Natural killer cell (primary cell): Measurements from ENCODE around the gene LINC01488. TPM values are rescaled to one million over a fixed set of nuclear protein-coding genes. Genes with fewer than 3 reads are reported as not detected.

Experiments
- ATAC-seq, 3 donors: fragments of 150-1000 bp in 2 of 3; fragments of 200-7000 bp in 1 of 3; cut with Tn5 transposase; 1 replicate in 1 of 3; 2 replicates in 2 of 3; pipeline ENCODE4 v1.10.0; 2021; ENCODE audit warnings: mild to moderate bottlenecking in 2 of 3, moderate library complexity in 2 of 3
- DNase-seq, 2 donors: peaks; one replicate each; pipeline versions ENCODE4 v3.0.0 to v3.0.0-alpha.2; 2013 to 2021; ENCODE audit warnings: mixed read lengths in 1 of 2
- H3K27ac ChIP-seq: one replicate; pipeline ENCODE4 v1.5.1; 2013; ENCODE audit warnings: mild to moderate bottlenecking, low read length
- H3K27me3 ChIP-seq: one replicate; pipeline ENCODE4 v1.6.1; 2013; ENCODE audit warnings: low read length; ENCODE audit not compliant: control insufficient read depth, insufficient read depth
- H3K36me3 ChIP-seq: one replicate; pipeline ENCODE4 v1.6.1; 2013; ENCODE audit warnings: low read length; ENCODE audit not compliant: control insufficient read depth, insufficient read depth
- H3K4me1 ChIP-seq: one replicate; pipeline ENCODE4 v1.6.1; 2013; ENCODE audit warnings: low read length; ENCODE audit not compliant: control insufficient read depth, insufficient read depth
- H3K4me3 ChIP-seq: one replicate; pipeline ENCODE4 v1.5.1; 2013; ENCODE audit warnings: low read length
- H3K9me3 ChIP-seq: one replicate; pipeline ENCODE4 v1.6.1; 2013; ENCODE audit warnings: low read length; ENCODE audit not compliant: control insufficient read depth, insufficient read depth
- H3K27ac Mint-ChIP-seq, 2 donors: one replicate each; pipeline ENCODE4 v1.8.0; 2022; ENCODE audit warnings: mild to moderate bottlenecking in 2 of 2, mixed read lengths in 2 of 2, moderate library complexity in 1 of 2
- H3K27me3 Mint-ChIP-seq, 2 donors: one replicate each; pipeline ENCODE4 v1.8.0; 2022; ENCODE audit warnings: low read depth in 2 of 2, mixed read lengths in 2 of 2
- H3K36me3 Mint-ChIP-seq: one replicate; pipeline ENCODE4 v1.8.0; 2022; ENCODE audit warnings: mixed read lengths
- H3K4me1 Mint-ChIP-seq, 2 donors: one replicate each; pipeline ENCODE4 v1.8.0; 2022; ENCODE audit warnings: mixed read lengths in 2 of 2
- H3K4me3 Mint-ChIP-seq: one replicate; pipeline ENCODE4 v1.8.0; 2022; ENCODE audit warnings: mild to moderate bottlenecking, moderate library complexity, mixed read lengths
- H3K9me3 Mint-ChIP-seq, 2 donors: one replicate each; pipeline ENCODE4 v1.8.0; 2022; ENCODE audit warnings: mixed read lengths in 2 of 2
- WGBS: methylation state at CpG from one replicate; pipeline ENCODE4 v1.1.7; 2013; ENCODE audit warnings: missing lambda C conversion rate; ENCODE audit not compliant: insufficient coverage; 5-methylcytosine and 5-hydroxymethylcytosine counted together
- intact Hi-C: fragments of 100-400 bp; cut with micrococcal nuclease; formaldehyde crosslinking; loops from one replicate; pipeline ENCODE4 v1.14.2; 2022
- total RNA-seq, 4 donors: library from RNA; stranded (reverse); fragments of 120-200 nt in 1 of 4; gene quantifications; one replicate each; pipeline versions ENCODE4 v1.2.3 to v1.2.4, GENCODE V29; 2013 to 2022
- TF ChIP-seq, protein P1 (sequence below): fragments of 200-600 bp; IDR thresholded peaks from one replicate; pipeline ENCODE4 v1.8.0; 2022; ENCODE audit warnings: antibody characterized with exemption

LINC01488 gene
- total RNA-seq, 3 donors from 2014 or later (not counting 1 experiment from before 2014, with no cell fraction given), result not detected

DNA sequence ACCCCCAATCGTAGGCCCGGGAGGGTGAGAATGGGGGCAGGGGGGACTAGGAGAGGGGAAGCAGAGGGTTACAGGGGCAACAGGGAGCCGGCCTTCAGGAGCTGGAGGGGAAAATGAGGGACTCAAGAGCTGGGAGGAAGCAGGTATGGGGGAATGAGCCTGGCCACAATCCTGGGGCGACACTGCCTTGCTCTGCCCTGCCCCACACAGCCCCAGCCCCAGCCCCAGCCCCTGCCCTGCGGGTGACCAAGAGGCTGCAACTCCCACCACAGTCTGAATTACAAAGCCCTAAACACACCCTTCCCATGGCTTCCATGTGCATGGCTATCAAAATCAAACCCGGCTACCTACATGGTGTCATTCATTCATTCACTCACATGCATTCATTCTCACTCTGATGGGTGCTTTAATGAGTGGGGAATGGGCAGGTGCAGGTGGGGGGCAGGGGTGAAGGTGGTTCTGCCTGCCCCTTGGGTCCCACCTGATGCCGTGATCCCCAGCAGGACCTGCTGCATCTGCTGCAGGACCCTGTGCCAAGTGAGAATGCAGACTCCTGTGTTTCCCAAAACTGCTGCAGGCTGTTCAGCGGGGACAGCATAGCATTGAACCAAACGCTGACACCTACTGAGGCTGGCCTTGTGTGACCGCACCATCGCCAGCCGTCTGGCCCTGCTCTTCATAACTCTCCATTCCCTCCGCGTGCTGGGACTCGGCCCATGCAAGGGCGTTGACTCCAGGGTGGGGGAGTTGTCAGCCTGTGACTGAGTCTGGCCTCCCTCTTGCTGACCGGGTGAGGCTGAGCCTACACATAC lies 9.5 kb upstream of the LINC01488 start:
- TF ChIP-seq, protein P1, sequence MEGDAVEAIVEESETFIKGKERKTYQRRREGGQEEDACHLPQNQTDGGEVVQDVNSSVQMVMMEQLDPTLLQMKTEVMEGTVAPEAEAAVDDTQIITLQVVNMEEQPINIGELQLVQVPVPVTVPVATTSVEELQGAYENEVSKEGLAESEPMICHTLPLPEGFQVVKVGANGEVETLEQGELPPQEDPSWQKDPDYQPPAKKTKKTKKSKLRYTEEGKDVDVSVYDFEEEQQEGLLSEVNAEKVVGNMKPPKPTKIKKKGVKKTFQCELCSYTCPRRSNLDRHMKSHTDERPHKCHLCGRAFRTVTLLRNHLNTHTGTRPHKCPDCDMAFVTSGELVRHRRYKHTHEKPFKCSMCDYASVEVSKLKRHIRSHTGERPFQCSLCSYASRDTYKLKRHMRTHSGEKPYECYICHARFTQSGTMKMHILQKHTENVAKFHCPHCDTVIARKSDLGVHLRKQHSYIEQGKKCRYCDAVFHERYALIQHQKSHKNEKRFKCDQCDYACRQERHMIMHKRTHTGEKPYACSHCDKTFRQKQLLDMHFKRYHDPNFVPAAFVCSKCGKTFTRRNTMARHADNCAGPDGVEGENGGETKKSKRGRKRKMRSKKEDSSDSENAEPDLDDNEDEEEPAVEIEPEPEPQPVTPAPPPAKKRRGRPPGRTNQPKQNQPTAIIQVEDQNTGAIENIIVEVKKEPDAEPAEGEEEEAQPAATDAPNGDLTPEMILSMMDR, result no peak
- Histone ChIP-seq H3K27me3 (no peaks in the 10 kb centered on the region), H3K27ac (no peak overlapping the region), H3K4me1 (no peaks in the 10 kb centered on the region), H3K36me3 (no peaks in the 10 kb centered on the region), H3K4me3 (no peak overlapping the region), H3K9me3 (no peaks in the 10 kb centered on the region)
- ATAC-seq (no peak), DNase-seq (no peak)
- Mint-ChIP-seq H3K36me3 (no peaks in the 10 kb centered on the region), H3K4me3 (no peak overlapping the region), H3K4me1 (no peaks in the 10 kb centered on the region), H3K9me3 (no peaks in the 10 kb centered on the region), H3K27me3 (peaks cover 9 to 11% of the 10 kb centered on the region in 2 donors), H3K27ac (no peak overlapping the region)
- intact Hi-C loops, result no loop called here
- WGBS, result 83% methylated on average over 16 of the region's 17 CpGs

DNA sequence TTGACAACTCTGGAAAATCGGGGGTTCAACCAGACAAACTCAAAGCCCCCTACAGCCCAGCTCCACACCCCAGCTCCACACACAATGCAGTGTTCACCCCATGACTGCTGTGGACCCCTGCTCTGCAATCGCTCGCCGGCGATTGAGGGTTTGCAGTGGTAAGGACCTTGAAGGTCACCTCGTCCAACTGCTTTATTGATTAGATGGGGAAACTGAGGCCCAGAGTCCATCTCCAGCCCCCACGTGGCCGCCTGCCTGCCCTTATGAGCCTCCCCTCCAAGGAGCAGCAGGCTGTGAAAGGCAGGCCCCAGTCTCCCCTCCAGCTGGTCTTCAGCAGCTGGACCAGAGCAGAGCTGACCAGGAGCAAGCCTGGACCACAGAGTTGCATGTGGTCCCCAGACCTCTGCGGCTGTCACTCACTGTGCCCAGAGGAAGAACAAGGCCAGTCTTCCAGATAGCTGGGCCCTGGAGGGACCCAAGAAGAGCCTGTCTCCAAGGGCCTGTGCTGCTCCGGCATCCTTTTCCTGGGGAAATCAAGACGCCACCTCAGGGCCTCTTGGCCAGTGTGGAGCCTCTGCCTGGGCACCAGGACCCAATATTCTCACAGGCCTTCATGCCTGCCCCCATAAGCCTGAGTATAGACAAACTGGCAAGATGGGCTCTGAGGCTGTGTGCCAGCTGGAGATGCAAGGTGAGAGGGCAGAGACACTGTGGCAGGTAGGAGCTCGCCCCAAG lies 8.8 kb upstream of the LINC01488 start:
- TF ChIP-seq, protein P1, result no peak
- 89% methylated on average over 12 of the region's 12 CpGs for WGBS
- ATAC-seq, result no peak

DNA sequence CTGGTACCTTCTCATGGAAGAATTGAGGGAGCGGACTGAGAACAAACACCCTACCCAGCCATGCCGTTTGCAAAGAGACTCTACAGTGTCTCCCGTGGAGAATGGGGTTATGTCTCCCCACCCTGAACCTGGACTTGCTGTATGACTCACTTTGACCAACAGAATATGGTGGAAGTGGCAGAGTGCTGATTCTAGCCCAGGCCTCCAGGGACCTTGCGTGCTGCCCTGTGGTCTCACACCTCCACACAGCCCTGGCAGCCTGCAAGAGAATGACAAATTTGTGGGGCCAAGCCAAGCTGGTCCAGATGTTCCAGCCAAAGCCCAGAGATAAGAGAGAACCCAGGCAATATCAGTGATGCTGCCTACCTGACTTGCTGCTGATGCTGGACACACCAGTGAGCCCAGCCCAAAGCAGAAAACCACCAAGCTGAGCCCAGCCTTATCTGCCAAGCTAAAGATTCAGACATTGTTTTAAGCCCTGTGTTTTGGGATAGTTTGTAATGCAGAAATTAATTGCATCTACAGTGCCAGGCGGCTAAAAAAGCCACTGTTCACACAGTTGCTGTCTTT lies 8.1 kb upstream of the LINC01488 start:
- no peaks in the 10 kb centered on the region for H3K9me3 Mint-ChIP-seq
- H3K27me3 ChIP-seq, result no peaks in the 10 kb centered on the region
- H3K27me3 Mint-ChIP-seq, result peaks cover 0 to 6% of the 10 kb centered on the region in 2 donors
- WGBS, result 76% methylated on average over 5 of the region's 5 CpGs
- H3K27ac ChIP-seq, result no peak overlapping the region
- no peak overlapping the region for H3K27ac Mint-ChIP-seq
- no peak overlapping the region for H3K4me3 Mint-ChIP-seq
- no peaks in the 10 kb centered on the region for H3K4me1 Mint-ChIP-seq
- H3K36me3 Mint-ChIP-seq, result no peaks in the 10 kb centered on the region
- DNase-seq, result no peak
- no peaks in the 10 kb centered on the region for H3K9me3 ChIP-seq
- ATAC-seq, result no peak
- no peaks in the 10 kb centered on the region for H3K4me1 ChIP-seq
- H3K4me3 ChIP-seq, result no peak overlapping the region
- intact Hi-C loops, result no loop called here
- TF ChIP-seq, protein P1, result no peak
- H3K36me3 ChIP-seq, result no peaks in the 10 kb centered on the region

More for the DNA sequence above, 8.8 kb upstream of the LINC01488 start:
- DNase-seq, result no peak
- Mint-ChIP-seq H3K4me3 (no peak overlapping the region), H3K27me3 (peaks cover 3 to 5% of the 10 kb centered on the region in 2 donors), H3K9me3 (no peaks in the 10 kb centered on the region), H3K27ac (no peak overlapping the region), H3K4me1 (no peaks in the 10 kb centered on the region), H3K36me3 (no peaks in the 10 kb centered on the region)
- Histone ChIP-seq H3K4me3 (no peak overlapping the region), H3K4me1 (no peaks in the 10 kb centered on the region), H3K27ac (no peak overlapping the region), H3K9me3 (no peaks in the 10 kb centered on the region), H3K36me3 (no peaks in the 10 kb centered on the region), H3K27me3 (no peaks in the 10 kb centered on the region)
- intact Hi-C loops, result no loop called here
